ENCODE results near the gene LAGE3.
A peak's percentile ranks its signal among the peaks of the same experiment; 100 is the strongest.
"Not testable (repeated sequence)": the region's sequence is repeated elsewhere in the genome, so short reads cannot be mapped to it uniquely, and the experiment has no call there.

LAGE3 gene

GRCh38 chrX:154502989-154503388, 23.9 kb upstream of the LAGE3 start:
- ChIA-PET POLR2A (interaction anchor here (0.7 kb wide), 1 partner anchor 30 kb away, joined by 3 read pairs; no protein-coding TSS in a partner anchor), CTCF (no interaction called here)
- TF ChIP-seq CTCF (IDR thresholded peaks at IDR 0.05; ENCODE audit: control extremely low read depth, extremely low read depth, low read depth, missing control alignments) = no peak
- DNase-seq (ENCODE audit: extremely low spot score) = no peak

GRCh38 chrX:154502098-154502497, 23.0 kb upstream of the LAGE3 start:
- no peak for DNase-seq (ENCODE audit: extremely low spot score)
- no peak for TF ChIP-seq CTCF (IDR thresholded peaks at IDR 0.05; ENCODE audit: control extremely low read depth, extremely low read depth, low read depth, missing control alignments)
- POLR2A ChIA-PET = interaction anchor here (0.7 kb wide), 1 partner anchor 31 kb away, joined by 3 read pairs; no protein-coding TSS in a partner anchor
- CTCF ChIA-PET = interaction anchor here (0.9 kb wide), 1 partner anchor 61 kb away, joined by 3 read pairs; no protein-coding TSS in a partner anchor

- CTCF ChIA-PET; DNase-seq (ENCODE audit: extremely low spot score); POLR2A ChIA-PET: not testable (repeated sequence)
Observed at GRCh38 chrX:154501423-154501822, 22.3 kb upstream of the LAGE3 start.

GRCh38 chrX:154496591-154497137, 17.6 kb upstream of the LAGE3 start:
- CTCF ChIA-PET = interaction anchor here (1.3 to 1.7 kb wide), 4 partner anchors 9 to 123 kb away, joined by 4 to 6 read pairs (median 4); no protein-coding TSS in a partner anchor
- DNase-seq (ENCODE audit: extremely low spot score); POLR2A ChIA-PET: not testable (repeated sequence)

- POLR2A ChIA-PET = interaction anchor here (0.7 kb wide), 1 partner anchor 29 kb away, joined by 3 read pairs; no protein-coding TSS in a partner anchor
Observed at GRCh38 chrX:154495472-154495922, 16.4 kb upstream of the LAGE3 start.

GRCh38 chrX:154494715-154495114, 15.6 kb upstream of the LAGE3 start:
- DNase-seq (ENCODE audit: extremely low spot score) = no peak
- ChIA-PET POLR2A (no interaction called here), CTCF (no interaction called here)
- no peak for TF ChIP-seq CTCF (IDR thresholded peaks at IDR 0.05; ENCODE audit: control extremely low read depth, extremely low read depth, low read depth, missing control alignments)

More at GRCh38 chrX:154495472-154495922, 16.4 kb upstream of the LAGE3 start:
- no peak for TF ChIP-seq CTCF (IDR thresholded peaks at IDR 0.05; ENCODE audit: control extremely low read depth, extremely low read depth, low read depth, missing control alignments)
- DNase-seq (ENCODE audit: extremely low spot score) = no peak
- CTCF ChIA-PET = interaction anchor here (1.6 to 1.7 kb wide), 2 partner anchors 28 to 32 kb away, joined by 4 to 6 read pairs; no protein-coding TSS in a partner anchor

- DNase-seq (ENCODE audit: extremely low spot score) = peak; percentile 91
- CTCF ChIA-PET = interaction anchor here (0.7 to 2.1 kb wide), 6 partner anchors 20 to 120 kb away, joined by 3 to 8 read pairs (median 3); partner anchors contain the start of gene FAM3A
- TF ChIP-seq CTCF (IDR thresholded peaks at IDR 0.05; ENCODE audit: control extremely low read depth, extremely low read depth, low read depth, missing control alignments) = no peak
- POLR2A ChIA-PET = interaction anchor here (0.5 to 1.8 kb wide), 8 partner anchors 9 to 553 kb away, joined by 3 to 7 read pairs (median 4); partner anchors contain the start of gene LAGE3
Observed at GRCh38 chrX:154490414-154491083, 11.5 kb upstream of the LAGE3 start, which contains the start of gene SLC10A3. Gene SLC10A3, minus strand, starts transcription at chrX:154490629. Its CDS starts 1,689 bp downstream, at chrX:154488940.
